GM23248 (cell line): ENCODE data around the gene RALGPS1.

Source experiments
- EZH2 ChIP-seq: fragments of 200-600 bp; sonication (generic); IDR thresholded peaks from 2 replicates; pipeline ENCODE4 v1.6.1; 2018; ENCODE audit warnings: antibody characterized with exemption, mild to moderate bottlenecking; ENCODE audit not compliant: insufficient read depth, poor library complexity, severe bottlenecking
- EZH2phosphoT487 ChIP-seq: fragments of 200-600 bp; sonication (generic); IDR thresholded peaks from 2 replicates; pipeline ENCODE4 v1.6.1; 2018; ENCODE audit warnings: antibody characterized with exemption, moderate library complexity, mild to moderate bottlenecking, low read depth; ENCODE audit not compliant: insufficient read depth

- TF ChIP-seq EZH2 (no peak), EZH2phosphoT487 (no peak)
Observed at GRCh38 chr9:127059765-127060361, 145.3 kb downstream of the RALGPS1 start.
